Measurements from ENCODE around the gene AATK. TPM values are rescaled to one million over a fixed set of nuclear protein-coding genes. Genes with fewer than 3 reads are reported as not detected.

AATK gene
- total and polyA plus RNA-seq, 11 donors = 1.3 to 12.0 (median 9.3) TPM

- TF ChIP-seq, protein P1, sequence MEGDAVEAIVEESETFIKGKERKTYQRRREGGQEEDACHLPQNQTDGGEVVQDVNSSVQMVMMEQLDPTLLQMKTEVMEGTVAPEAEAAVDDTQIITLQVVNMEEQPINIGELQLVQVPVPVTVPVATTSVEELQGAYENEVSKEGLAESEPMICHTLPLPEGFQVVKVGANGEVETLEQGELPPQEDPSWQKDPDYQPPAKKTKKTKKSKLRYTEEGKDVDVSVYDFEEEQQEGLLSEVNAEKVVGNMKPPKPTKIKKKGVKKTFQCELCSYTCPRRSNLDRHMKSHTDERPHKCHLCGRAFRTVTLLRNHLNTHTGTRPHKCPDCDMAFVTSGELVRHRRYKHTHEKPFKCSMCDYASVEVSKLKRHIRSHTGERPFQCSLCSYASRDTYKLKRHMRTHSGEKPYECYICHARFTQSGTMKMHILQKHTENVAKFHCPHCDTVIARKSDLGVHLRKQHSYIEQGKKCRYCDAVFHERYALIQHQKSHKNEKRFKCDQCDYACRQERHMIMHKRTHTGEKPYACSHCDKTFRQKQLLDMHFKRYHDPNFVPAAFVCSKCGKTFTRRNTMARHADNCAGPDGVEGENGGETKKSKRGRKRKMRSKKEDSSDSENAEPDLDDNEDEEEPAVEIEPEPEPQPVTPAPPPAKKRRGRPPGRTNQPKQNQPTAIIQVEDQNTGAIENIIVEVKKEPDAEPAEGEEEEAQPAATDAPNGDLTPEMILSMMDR (IDR thresholded peaks at IDR 0.05) = no peak
- no peak for TF ChIP-seq POLR2A (IDR thresholded peaks at IDR 0.05)
- ATAC-seq = no peak
- Histone ChIP-seq H3K4me1 (peaks cover 0 to 6% (median 0%) of the 10 kb centered on the region in 12 donors), H3K9me3 (peaks cover 0 to 10% (median 0%) of the 10 kb centered on the region in 12 donors), H3K4me3 (no peak overlapping the region), H3K27ac (no peak overlapping the region), H3K27me3 (no peaks in the 10 kb centered on the region), H3K36me3 (no peaks in the 10 kb centered on the region)
- intact Hi-C loops (cut with DNase I) = no loop called here
- WGBS, 4 donors = 92 to 97% (median 93%) methylated on average over 23 to 25 of the region's 25 CpGs
- DNase-seq = peak in 2 of 5 donors; percentile 12 to 17
Observed at GRCh38 chr17:81178136-81179091, 12.4 kb upstream of the AATK start.

DNA sequence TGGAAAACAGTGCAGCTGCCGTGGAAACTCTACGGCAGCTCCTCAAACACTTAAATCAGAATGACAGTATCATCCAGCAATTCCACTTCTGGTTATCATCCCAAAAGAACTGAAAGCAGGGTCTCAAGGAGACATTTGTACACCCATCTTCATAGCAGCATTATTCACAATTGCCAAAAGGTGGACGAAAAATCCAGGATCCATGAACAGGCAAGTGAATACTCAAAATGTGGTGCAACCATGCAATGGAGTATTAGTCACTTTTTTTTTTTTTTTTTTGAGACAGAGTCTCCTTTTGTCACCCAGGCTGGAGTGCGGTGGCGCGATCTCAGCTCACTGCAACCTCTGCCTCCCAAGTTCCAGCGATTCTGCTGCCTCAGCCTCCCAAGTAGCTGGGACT, 10.6 kb upstream of the AATK start:
- Histone ChIP-seq H3K27me3 (no peaks in the 10 kb centered on the region), H3K9me3 (peaks cover 0 to 10% (median 0%) of the 10 kb centered on the region in 12 donors), H3K27ac (no peak overlapping the region), H3K4me3 (no peak overlapping the region), H3K4me1 (peaks cover 0 to 6% (median 0%) of the 10 kb centered on the region in 12 donors), H3K36me3 (no peaks in the 10 kb centered on the region)
- ATAC-seq = no peak
- no peak for DNase-seq
- no peak for TF ChIP-seq POLR2A (IDR thresholded peaks at IDR 0.05)
- intact Hi-C loops (cut with DNase I) = no loop called here
- WGBS, 4 donors = 85 to 95% (median 94%) methylated on average over 7 of the region's 7 CpGs

GRCh38 chr17:81173762-81174155, 7.7 kb upstream of the AATK start:
- no peaks in the 10 kb centered on the region for H3K36me3 ChIP-seq
- H3K9me3 ChIP-seq = peaks cover 0 to 10% (median 0%) of the 10 kb centered on the region in 12 donors
- H3K4me1 ChIP-seq = no peaks in the 10 kb centered on the region
- DNase-seq (no peak), ATAC-seq (no peak)
- 76 to 84% (median 80%) methylated on average over 1 of the region's 1 CpG for WGBS, 4 donors
- H3K27ac ChIP-seq = no peak overlapping the region
- intact Hi-C loops (cut with DNase I) = no loop called here
- no peaks in the 10 kb centered on the region for H3K27me3 ChIP-seq
- no peak overlapping the region for H3K4me3 ChIP-seq
- no peak for TF ChIP-seq POLR2A (IDR thresholded peaks at IDR 0.05)
- TF ChIP-seq, protein P1 (IDR thresholded peaks at IDR 0.05) = no peak

DNA sequence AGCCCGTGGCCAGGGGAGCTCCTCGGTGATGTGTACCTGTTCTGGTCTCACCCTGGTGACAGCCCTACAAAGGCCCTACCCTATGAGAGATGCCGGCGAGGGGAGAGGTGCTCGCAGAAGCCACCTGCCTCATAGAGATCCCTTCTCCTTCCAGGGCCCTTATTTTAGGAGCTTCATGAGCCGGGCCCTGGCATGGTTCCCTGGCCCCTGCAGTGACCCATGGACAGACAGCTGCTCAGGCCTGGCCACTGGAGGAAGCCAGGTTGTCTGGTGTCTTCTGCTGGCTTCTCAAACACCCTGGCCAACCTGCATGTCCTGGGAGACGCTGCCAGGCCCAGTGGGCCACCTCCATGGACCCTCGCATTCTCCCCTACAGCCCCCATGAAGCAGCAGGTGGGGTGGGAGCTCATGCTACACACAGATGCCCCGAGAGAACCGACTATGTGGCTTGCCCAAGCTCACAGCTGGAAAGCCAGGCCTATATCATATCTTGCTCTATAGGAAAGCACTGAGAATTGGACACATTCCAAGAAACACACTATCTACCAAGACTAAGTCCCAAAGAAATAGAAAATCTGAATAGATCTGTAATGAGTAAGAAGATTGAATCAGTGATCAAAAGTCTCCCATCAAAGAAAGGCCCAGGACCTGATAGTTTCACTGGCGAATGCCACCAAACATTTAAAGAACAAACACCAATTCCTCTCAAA, 7.2 kb upstream of the AATK start:
- H3K9me3 ChIP-seq = peaks cover 0 to 10% (median 0%) of the 10 kb centered on the region in 12 donors
- 82 to 87% (median 85%) methylated on average over 10 to 11 of the region's 11 CpGs for WGBS, 4 donors
- DNase-seq (no peak), ATAC-seq (no peak)
- no peaks in the 10 kb centered on the region for H3K36me3 ChIP-seq
- no peak overlapping the region for H3K27ac ChIP-seq
- peaks cover 0 to under 1% (median 0%) of the 10 kb centered on the region in 9 donors for H3K27me3 ChIP-seq
- intact Hi-C loops (cut with DNase I) = no loop called here
- H3K4me1 ChIP-seq = no peaks in the 10 kb centered on the region
- no peak overlapping the region for H3K4me3 ChIP-seq
- no peak for TF ChIP-seq POLR2A (IDR thresholded peaks at IDR 0.05)
- TF ChIP-seq, protein P1 (IDR thresholded peaks at IDR 0.05) = no peak
